ENCODE measurements around the gene NPAT.

Gene NPAT

GRCh38 chr11:108115500-108116140 is 106.8 kb downstream of the NPAT start:
- Histone ChIP-seq H3K9ac (no peak overlapping the region), H3K27me3 (ENCODE audit: control insufficient read depth, insufficient read depth, low read length) (no peaks in the 10 kb centered on the region), H3K4me2 (ENCODE audit: low read length) (no peak overlapping the region)

GRCh38 chr11:108112057-108112456 is 110.4 kb downstream of the NPAT start:
- no peak overlapping the region for H3K4me2 ChIP-seq (ENCODE audit: low read length)
- no peaks in the 10 kb centered on the region for H3K36me3 ChIP-seq (ENCODE audit: control insufficient read depth, insufficient read depth, low read length)
- H3K27ac ChIP-seq: no peak overlapping the region
- TF ChIP-seq CTCF (IDR thresholded peaks at IDR 0.05): no peak
- H3K27me3 ChIP-seq (ENCODE audit: control insufficient read depth, insufficient read depth, low read length): no peaks in the 10 kb centered on the region
- H2AFZ ChIP-seq: no peak overlapping the region
- no peaks in the 10 kb centered on the region for H3K9me3 ChIP-seq (ENCODE audit: control insufficient read depth, low read length)
- H3K9ac ChIP-seq: no peak overlapping the region
- H3K4me3 ChIP-seq (ENCODE audit: low read depth, low read length): no peak overlapping the region
- H3K4me1 ChIP-seq: peaks cover 10% of the 10 kb centered on the region
- no peaks in the 10 kb centered on the region for H3K79me2 ChIP-seq

More at GRCh38 chr11:108115500-108116140, 106.8 kb downstream of the NPAT start:
- peak overlapping the region; percentile 51 for H3K27ac ChIP-seq
- H3K36me3 ChIP-seq (ENCODE audit: control insufficient read depth, insufficient read depth, low read length): no peaks in the 10 kb centered on the region
- TF ChIP-seq CTCF (IDR thresholded peaks at IDR 0.05): no peak
- H3K9me3 ChIP-seq (ENCODE audit: control insufficient read depth, low read length): no peaks in the 10 kb centered on the region
- H3K79me2 ChIP-seq: no peaks in the 10 kb centered on the region
- no peak overlapping the region for H3K4me3 ChIP-seq (ENCODE audit: low read depth, low read length)
- H2AFZ ChIP-seq: no peak overlapping the region
- H3K4me1 ChIP-seq: peaks cover 10% of the 10 kb centered on the region

- no peak overlapping the region for H3K27ac ChIP-seq
- no peaks in the 10 kb centered on the region for H3K27me3 ChIP-seq (ENCODE audit: control insufficient read depth, insufficient read depth, low read length)
- TF ChIP-seq CTCF (IDR thresholded peaks at IDR 0.05): no peak
- peaks cover 8% of the 10 kb centered on the region for H3K4me1 ChIP-seq
- H2AFZ ChIP-seq: no peak overlapping the region
- no peaks in the 10 kb centered on the region for H3K79me2 ChIP-seq
- H3K4me2 ChIP-seq (ENCODE audit: low read length): no peak overlapping the region
- no peak overlapping the region for H3K9ac ChIP-seq
- no peak overlapping the region for H3K4me3 ChIP-seq (ENCODE audit: low read depth, low read length)
- H3K9me3 ChIP-seq (ENCODE audit: control insufficient read depth, low read length): no peaks in the 10 kb centered on the region
- H3K36me3 ChIP-seq (ENCODE audit: control insufficient read depth, insufficient read depth, low read length): no peaks in the 10 kb centered on the region
Measured at GRCh38 chr11:108111126-108111525, 111.3 kb downstream of the NPAT start.
